HL-60/S4 (cell line): ENCODE measurements around the gene TEX12.

Source experiments
- in situ Hi-C: fragments of 300-500 bp; cut with MboI; formaldehyde crosslinking; loops from 2 replicates; pipeline ENCODE4 v1.14.3; 2022; ENCODE audit warnings: low sequenced_read_pairs

The TEX12 gene

DNA sequence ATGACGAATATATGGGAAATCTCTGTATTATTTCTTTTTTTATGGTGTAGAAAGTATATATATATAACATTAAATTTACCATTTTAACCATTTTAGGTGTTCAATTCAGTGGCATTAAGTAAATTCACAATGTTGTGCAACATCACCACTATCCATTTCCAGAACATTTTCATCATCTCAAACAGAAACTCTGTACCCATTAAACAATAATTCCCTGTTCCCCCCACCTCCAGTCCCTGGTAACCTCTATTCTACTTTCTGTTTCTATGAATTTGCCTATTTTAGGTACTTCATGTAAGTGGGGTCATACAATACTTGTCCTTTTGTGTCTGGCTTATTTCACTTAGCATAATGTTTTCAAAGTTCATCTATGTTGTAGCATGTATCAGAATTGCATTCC, 43.7 kb downstream of the TEX12 start:
- in situ Hi-C loops = no loop called here

DNA sequence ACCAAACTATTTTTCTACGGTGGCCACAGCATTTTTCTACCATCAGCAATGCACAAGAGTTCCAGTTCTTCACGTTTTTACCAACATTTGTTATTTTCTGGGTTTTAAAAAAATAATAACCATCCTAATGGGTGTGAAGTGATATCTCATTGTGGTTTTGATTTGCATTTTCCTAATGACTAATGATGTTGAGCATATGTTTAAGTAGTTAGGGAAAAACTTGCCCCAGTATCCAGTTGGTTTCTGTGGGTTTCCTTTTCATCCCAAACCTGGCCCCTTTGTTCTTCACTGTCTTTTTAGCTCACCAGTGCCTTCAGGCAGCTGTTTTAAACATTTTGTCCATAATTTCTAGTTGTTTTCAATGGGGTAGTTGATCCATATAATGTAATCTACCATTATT, 44.4 kb downstream of the TEX12 start:
- in situ Hi-C loops = no loop called here

- in situ Hi-C loops = no loop called here
These were observed 45.1 kb downstream of the TEX12 start for GRCh38 chr11:112212290-112212689.

- in situ Hi-C loops = no loop called here
These were observed 45.5 kb downstream of the TEX12 start for GRCh38 chr11:112212710-112213109.

DNA sequence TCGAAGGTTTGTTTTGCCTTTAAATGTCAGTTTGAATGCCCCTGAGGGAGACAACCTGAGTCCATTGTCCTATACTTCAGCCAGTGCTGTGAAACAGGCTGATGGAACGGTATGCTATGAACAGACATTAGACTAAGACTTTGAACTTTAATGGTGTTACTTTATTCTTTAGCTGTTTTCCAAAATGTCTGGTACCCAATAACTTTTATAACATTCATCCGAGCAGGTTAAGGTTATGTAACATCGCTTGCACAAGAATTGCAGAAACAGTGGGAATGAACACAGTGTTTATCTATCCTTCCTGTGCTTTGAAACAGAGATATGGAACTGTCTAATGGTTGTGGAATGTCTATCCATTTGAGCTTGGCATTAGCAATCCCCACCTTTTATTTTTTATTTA, 46.6 kb downstream of the TEX12 start:
- in situ Hi-C loops = no loop called here

GRCh38 chr11:112215621-112216020, 48.4 kb downstream of the TEX12 start:
- in situ Hi-C loops = no loop called here

GRCh38 chr11:112216561-112217105, 49.5 kb downstream of the TEX12 start:
- in situ Hi-C loops = no loop called here

DNA sequence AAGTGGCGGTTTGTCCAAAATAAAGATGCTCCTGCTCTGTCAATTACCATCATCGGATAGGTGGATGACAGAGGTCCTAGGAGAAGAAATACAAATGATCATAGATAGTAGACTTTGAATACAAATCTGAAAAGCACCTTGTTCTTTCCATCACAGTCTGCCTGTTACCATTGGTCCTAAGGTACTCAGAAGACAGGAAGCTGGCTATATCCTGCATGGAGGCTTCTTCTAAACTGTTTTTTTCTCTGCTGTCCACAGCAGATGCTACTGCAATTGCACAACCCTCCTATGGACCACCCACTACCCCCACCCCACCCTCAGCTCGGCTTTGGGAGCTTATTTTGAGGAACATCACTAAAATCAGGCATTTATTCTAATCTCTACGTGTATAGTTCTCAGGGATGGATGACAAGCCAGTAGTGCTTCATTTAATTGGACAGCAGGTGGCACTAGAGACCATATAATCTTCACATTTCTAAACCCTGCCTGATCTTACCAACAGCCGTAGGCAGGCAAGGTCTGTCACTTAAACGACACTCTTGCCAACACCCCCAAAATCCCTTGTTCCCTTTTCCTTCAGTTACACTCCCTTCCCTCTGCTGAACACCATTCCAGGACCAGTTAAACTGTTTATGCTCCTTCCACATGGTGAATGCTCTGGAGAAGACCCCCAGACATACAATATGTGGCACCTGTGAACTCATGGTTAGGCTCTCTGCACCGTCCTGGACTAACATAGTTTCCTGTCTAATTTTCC, 52.5 kb downstream of the TEX12 start:
- in situ Hi-C loops = no loop called here

- in situ Hi-C loops = no loop called here
These were observed 54.2 kb downstream of the TEX12 start for GRCh38 chr11:112221274-112221835.
